ENCODE measurements around the gene LPIN3.

LPIN3 gene

GRCh38 chr20:41358230-41358629 lies 17.6 kb downstream of the LPIN3 start:
- Histone ChIP-seq H3K4me1 (ENCODE audit: control insufficient read depth, insufficient read depth, low read length) (no peaks in the 10 kb centered on the region), H3K27ac (ENCODE audit: low read depth, low read length) (no peak overlapping the region), H3K36me3 (ENCODE audit: control insufficient read depth, insufficient read depth, low read length) (peaks cover 4% of the 10 kb centered on the region), H3K27me3 (ENCODE audit: control insufficient read depth, insufficient read depth, low read length) (no peaks in the 10 kb centered on the region), H3K4me3 (ENCODE audit: low read length) (no peak overlapping the region), H3K9ac (ENCODE audit: low read length) (no peak overlapping the region)

- Histone ChIP-seq H3K4me3 (ENCODE audit: low read length) (no peak overlapping the region), H3K36me3 (ENCODE audit: control insufficient read depth, insufficient read depth, low read length) (peaks cover 4% of the 10 kb centered on the region), H3K27ac (ENCODE audit: low read depth, low read length) (no peak overlapping the region), H3K4me1 (ENCODE audit: control insufficient read depth, insufficient read depth, low read length) (no peaks in the 10 kb centered on the region), H3K27me3 (ENCODE audit: control insufficient read depth, insufficient read depth, low read length) (no peaks in the 10 kb centered on the region), H3K9ac (ENCODE audit: low read length) (no peak overlapping the region)
Observed at GRCh38 chr20:41358717-41359116, 18.1 kb downstream of the LPIN3 start.

- Histone ChIP-seq H3K27ac (ENCODE audit: low read depth, low read length) (no peak overlapping the region), H3K4me1 (ENCODE audit: control insufficient read depth, insufficient read depth, low read length) (no peaks in the 10 kb centered on the region), H3K9ac (ENCODE audit: low read length) (no peak overlapping the region), H3K27me3 (ENCODE audit: control insufficient read depth, insufficient read depth, low read length) (peaks cover 4% of the 10 kb centered on the region), H3K36me3 (ENCODE audit: control insufficient read depth, insufficient read depth, low read length) (peaks cover 4% of the 10 kb centered on the region), H3K4me3 (ENCODE audit: low read length) (no peak overlapping the region)
Observed at GRCh38 chr20:41359541-41360011, 19.0 kb downstream of the LPIN3 start.

DNA sequence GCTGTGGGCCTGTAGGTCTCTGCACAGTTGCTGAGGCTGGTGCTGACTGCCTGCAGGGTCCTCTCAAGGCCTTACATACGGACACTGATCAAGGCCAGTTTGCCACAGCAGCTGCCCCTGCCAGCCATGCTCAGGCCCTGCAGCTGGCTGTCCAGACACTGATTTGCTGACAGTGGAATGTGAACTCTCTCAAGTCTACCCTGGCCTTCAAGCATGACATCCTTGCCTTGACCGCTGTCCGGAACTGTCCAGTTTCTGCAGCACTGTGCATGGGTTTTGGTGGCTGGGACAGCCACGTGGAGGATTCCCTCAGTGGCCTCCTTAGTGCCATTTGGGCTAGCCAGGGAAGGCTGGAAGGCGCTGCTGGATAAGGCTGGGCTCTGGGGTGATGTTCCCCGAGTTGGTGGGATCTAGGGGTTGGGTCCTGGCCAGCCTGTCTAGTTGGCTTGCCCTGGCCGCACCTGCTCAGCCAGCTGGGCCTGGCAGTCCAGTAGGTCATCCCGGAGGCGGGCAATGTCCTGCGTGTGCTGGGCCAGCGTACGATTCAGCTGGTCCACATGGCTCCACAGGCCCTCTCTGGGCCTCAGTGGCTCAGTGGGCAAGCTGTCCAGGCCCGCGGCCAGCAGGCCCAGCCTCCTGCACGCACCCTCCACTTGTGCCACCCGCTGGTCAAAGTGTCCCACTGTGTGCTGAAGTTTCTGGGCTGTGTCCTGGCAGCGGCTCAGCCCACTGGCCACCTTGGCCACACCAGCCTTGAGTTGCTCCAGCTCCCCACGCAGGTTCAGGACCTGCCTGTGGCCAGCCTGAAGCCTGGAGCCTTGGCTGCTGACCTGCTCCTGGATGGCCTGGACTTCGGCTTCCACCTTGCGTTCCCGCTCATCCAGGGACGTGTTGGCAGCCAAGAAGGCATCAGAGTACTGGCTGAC lies 20.5 kb downstream of the LPIN3 start:
- no peak overlapping the region for H3K4me3 ChIP-seq (ENCODE audit: low read length)
- peaks cover 15% of the 10 kb centered on the region for H3K27me3 ChIP-seq (ENCODE audit: control insufficient read depth, insufficient read depth, low read length)
- no peak overlapping the region for H3K9ac ChIP-seq (ENCODE audit: low read length)
- no peak overlapping the region for H3K27ac ChIP-seq (ENCODE audit: low read depth, low read length)
- H3K36me3 ChIP-seq (ENCODE audit: control insufficient read depth, insufficient read depth, low read length): peaks cover 4% of the 10 kb centered on the region
- H3K4me1 ChIP-seq (ENCODE audit: control insufficient read depth, insufficient read depth, low read length): no peaks in the 10 kb centered on the region

GRCh38 chr20:41361757-41362747 lies 21.4 kb downstream of the LPIN3 start:
- Histone ChIP-seq H3K36me3 (ENCODE audit: control insufficient read depth, insufficient read depth, low read length) (peaks cover under 1% of the 10 kb centered on the region), H3K27ac (ENCODE audit: low read depth, low read length) (no peak overlapping the region), H3K27me3 (ENCODE audit: control insufficient read depth, insufficient read depth, low read length) (peaks cover 15% of the 10 kb centered on the region), H3K4me1 (ENCODE audit: control insufficient read depth, insufficient read depth, low read length) (no peaks in the 10 kb centered on the region), H3K4me3 (ENCODE audit: low read length) (no peak overlapping the region), H3K9ac (ENCODE audit: low read length) (no peak overlapping the region)

DNA sequence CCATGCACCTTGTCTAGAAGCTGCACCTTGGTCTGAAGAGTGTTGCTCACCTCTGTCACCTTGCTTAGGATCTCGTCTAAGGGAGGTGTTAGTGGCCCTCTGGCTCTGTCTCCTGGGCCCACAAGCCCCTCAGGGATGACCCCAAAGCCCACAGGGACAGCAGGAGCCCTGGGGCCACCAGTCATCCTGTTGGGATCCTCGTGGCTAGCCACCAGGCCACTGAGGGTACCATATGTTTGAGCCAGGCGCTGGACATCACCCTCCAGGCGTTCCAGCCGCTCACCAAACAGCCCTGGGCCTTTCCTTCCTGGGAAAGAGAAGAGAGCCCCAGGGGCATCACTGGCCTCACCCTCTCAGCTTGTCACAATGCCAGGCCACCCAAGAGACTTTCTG lies 22.1 kb downstream of the LPIN3 start:
- H3K27me3 ChIP-seq (ENCODE audit: control insufficient read depth, insufficient read depth, low read length): peaks cover 15% of the 10 kb centered on the region
- no peak overlapping the region for H3K4me3 ChIP-seq (ENCODE audit: low read length)
- H3K4me1 ChIP-seq (ENCODE audit: control insufficient read depth, insufficient read depth, low read length): no peaks in the 10 kb centered on the region

GRCh38 chr20:41363601-41364000 lies 23.0 kb downstream of the LPIN3 start:
- Histone ChIP-seq H3K9ac (ENCODE audit: low read length) (no peak overlapping the region), H3K4me3 (ENCODE audit: low read length) (no peak overlapping the region), H3K4me1 (ENCODE audit: control insufficient read depth, insufficient read depth, low read length) (no peaks in the 10 kb centered on the region), H3K27me3 (ENCODE audit: control insufficient read depth, insufficient read depth, low read length) (peaks cover 15% of the 10 kb centered on the region), H3K36me3 (ENCODE audit: control insufficient read depth, insufficient read depth, low read length) (no peaks in the 10 kb centered on the region), H3K27ac (ENCODE audit: low read depth, low read length) (no peak overlapping the region)

More for the DNA sequence above, 22.1 kb downstream of the LPIN3 start:
- Histone ChIP-seq H3K27ac (ENCODE audit: low read depth, low read length) (no peak overlapping the region), H3K36me3 (ENCODE audit: control insufficient read depth, insufficient read depth, low read length) (no peaks in the 10 kb centered on the region), H3K9ac (ENCODE audit: low read length) (no peak overlapping the region)

GRCh38 chr20:41364236-41364855 lies 23.7 kb downstream of the LPIN3 start:
- Histone ChIP-seq H3K9ac (ENCODE audit: low read length) (no peak overlapping the region), H3K36me3 (ENCODE audit: control insufficient read depth, insufficient read depth, low read length) (no peaks in the 10 kb centered on the region), H3K27ac (ENCODE audit: low read depth, low read length) (no peak overlapping the region), H3K27me3 (ENCODE audit: control insufficient read depth, insufficient read depth, low read length) (peaks cover 15% of the 10 kb centered on the region), H3K4me3 (ENCODE audit: low read length) (no peak overlapping the region), H3K4me1 (ENCODE audit: control insufficient read depth, insufficient read depth, low read length) (no peaks in the 10 kb centered on the region)

DNA sequence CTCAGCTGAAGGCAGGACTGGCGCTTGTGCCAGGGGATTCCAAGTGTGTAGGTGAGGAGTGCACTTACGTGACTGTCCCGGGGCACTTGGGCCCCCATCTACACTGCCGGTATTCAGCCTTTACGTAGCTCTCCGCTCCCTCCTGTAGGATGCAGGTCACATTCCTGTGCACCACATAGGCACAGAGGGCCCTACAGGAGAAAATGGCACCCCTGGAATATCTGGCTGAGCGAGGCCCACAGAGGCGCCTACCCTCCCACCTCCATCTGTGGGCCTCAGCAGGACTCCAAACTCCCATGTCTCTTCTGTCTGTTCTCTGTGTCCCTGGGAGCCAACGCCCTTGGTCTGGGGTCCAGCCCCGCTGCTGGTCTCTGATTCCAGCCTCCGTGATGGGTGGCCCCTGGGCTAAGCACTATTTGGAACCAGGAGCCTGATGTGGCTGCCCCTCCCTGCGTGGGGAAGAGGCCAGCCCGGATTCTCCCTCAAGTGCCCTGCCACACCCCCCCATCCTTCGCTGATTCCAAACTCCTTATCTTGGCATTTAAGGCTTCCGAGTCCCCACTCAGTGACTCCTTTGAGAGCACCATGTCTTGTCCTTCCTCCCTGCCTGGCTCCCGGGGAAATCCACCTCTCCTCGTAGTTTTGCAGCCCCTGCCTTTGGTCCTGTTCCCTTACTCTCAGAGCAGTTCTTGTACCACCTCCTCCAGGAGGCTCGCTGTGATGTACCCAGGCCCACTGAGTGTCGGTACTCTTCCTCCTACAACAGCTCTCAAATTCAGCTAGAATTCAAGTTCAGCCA lies 24.5 kb downstream of the LPIN3 start:
- Histone ChIP-seq H3K4me1 (ENCODE audit: control insufficient read depth, insufficient read depth, low read length) (no peaks in the 10 kb centered on the region), H3K36me3 (ENCODE audit: control insufficient read depth, insufficient read depth, low read length) (no peaks in the 10 kb centered on the region), H3K27me3 (ENCODE audit: control insufficient read depth, insufficient read depth, low read length) (peaks cover 15% of the 10 kb centered on the region), H3K9ac (ENCODE audit: low read length) (no peak overlapping the region), H3K27ac (ENCODE audit: low read depth, low read length) (no peak overlapping the region), H3K4me3 (ENCODE audit: low read length) (peak overlapping the region; percentile 19)

- peaks cover 15% of the 10 kb centered on the region for H3K27me3 ChIP-seq (ENCODE audit: control insufficient read depth, insufficient read depth, low read length)
Observed at GRCh38 chr20:41365777-41366545, 25.3 kb downstream of the LPIN3 start.

More at GRCh38 chr20:41365777-41366545, 25.3 kb downstream of the LPIN3 start:
- peak overlapping the region; percentile 19 for H3K4me3 ChIP-seq (ENCODE audit: low read length)
- no peaks in the 10 kb centered on the region for H3K4me1 ChIP-seq (ENCODE audit: control insufficient read depth, insufficient read depth, low read length)
- no peaks in the 10 kb centered on the region for H3K36me3 ChIP-seq (ENCODE audit: control insufficient read depth, insufficient read depth, low read length)
- H3K27ac ChIP-seq (ENCODE audit: low read depth, low read length): no peak overlapping the region
- H3K9ac ChIP-seq (ENCODE audit: low read length): no peak overlapping the region
